ENCODE data around the gene RMND1. TPM values are rescaled to one million over a fixed set of nuclear protein-coding genes. Genes with fewer than 3 reads are reported as not detected.
A peak's percentile ranks its signal among the peaks of the same experiment; 100 is the strongest.

Gene RMND1
- total and polyA plus RNA-seq, 9 of the 15 experiments (the other 6 are each of a cell fraction or from before 2014, with no cell fraction given), result 26.9 to 47.8 (median 36.2) TPM

DNA sequence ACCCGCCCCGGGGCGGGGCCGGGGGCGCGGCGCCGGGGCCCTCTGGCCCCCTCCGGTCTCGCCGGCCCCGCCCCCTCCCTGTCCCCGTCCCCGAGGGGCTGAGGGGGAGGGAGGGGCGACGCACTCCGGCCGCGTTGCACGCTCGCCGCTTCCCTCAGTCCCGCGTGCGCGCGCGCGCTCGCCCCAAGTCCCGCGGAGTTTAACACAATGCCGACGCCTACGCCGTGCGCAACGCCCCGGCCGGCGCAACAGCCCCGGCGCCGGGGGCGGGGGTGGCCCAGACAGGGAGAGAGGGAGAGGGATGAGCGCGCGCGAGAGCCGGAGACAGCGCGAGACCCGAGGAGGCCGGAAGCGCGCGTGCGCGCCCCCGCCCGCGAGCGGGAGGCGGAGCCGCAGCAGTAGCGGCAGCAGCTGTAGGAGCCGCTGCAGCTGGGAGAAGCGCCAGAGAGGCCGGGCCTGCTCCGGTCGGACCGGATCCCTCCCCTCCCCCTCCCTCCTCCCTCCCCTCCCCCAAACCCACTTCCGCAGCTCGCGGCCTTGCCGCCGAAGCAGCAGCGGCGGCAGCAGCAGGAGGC, 61.6 kb downstream of the RMND1 start (continued):
- TF ChIP-seq ZBTB7A (IDR thresholded peaks at IDR 0.05; ENCODE audit: borderline replicate concordance, control insufficient read depth, low read depth, low read length) (peak; percentile 93; the same call in 1 of the 2 replicates), NEUROD1 (IDR thresholded peaks at IDR 0.05; ENCODE audit: borderline replicate concordance, low read depth, low read length, partially characterized antibody) (no peak), CREB1 (IDR thresholded peaks at IDR 0.05) (peak; percentile 76; the same call in 1 of the 2 replicates), CREB1 (CRISPR knock-in tag; IDR thresholded peaks at IDR 0.05) (peak; percentile 7; the same call in 1 of the 2 replicates), RB1 (IDR thresholded peaks at IDR 0.05; ENCODE audit: low read depth) (peak; percentile 37; the same call in 1 of the 2 replicates), ZNF445 (CRISPR knock-in tag; IDR thresholded peaks at IDR 0.05; ENCODE audit: low read depth) (no peak), ARNT (IDR thresholded peaks at IDR 0.05) (no peak), CREM (IDR thresholded peaks at IDR 0.05; ENCODE audit: low read depth) (peak; percentile 74)
- TF ChIP-seq, protein P1, sequence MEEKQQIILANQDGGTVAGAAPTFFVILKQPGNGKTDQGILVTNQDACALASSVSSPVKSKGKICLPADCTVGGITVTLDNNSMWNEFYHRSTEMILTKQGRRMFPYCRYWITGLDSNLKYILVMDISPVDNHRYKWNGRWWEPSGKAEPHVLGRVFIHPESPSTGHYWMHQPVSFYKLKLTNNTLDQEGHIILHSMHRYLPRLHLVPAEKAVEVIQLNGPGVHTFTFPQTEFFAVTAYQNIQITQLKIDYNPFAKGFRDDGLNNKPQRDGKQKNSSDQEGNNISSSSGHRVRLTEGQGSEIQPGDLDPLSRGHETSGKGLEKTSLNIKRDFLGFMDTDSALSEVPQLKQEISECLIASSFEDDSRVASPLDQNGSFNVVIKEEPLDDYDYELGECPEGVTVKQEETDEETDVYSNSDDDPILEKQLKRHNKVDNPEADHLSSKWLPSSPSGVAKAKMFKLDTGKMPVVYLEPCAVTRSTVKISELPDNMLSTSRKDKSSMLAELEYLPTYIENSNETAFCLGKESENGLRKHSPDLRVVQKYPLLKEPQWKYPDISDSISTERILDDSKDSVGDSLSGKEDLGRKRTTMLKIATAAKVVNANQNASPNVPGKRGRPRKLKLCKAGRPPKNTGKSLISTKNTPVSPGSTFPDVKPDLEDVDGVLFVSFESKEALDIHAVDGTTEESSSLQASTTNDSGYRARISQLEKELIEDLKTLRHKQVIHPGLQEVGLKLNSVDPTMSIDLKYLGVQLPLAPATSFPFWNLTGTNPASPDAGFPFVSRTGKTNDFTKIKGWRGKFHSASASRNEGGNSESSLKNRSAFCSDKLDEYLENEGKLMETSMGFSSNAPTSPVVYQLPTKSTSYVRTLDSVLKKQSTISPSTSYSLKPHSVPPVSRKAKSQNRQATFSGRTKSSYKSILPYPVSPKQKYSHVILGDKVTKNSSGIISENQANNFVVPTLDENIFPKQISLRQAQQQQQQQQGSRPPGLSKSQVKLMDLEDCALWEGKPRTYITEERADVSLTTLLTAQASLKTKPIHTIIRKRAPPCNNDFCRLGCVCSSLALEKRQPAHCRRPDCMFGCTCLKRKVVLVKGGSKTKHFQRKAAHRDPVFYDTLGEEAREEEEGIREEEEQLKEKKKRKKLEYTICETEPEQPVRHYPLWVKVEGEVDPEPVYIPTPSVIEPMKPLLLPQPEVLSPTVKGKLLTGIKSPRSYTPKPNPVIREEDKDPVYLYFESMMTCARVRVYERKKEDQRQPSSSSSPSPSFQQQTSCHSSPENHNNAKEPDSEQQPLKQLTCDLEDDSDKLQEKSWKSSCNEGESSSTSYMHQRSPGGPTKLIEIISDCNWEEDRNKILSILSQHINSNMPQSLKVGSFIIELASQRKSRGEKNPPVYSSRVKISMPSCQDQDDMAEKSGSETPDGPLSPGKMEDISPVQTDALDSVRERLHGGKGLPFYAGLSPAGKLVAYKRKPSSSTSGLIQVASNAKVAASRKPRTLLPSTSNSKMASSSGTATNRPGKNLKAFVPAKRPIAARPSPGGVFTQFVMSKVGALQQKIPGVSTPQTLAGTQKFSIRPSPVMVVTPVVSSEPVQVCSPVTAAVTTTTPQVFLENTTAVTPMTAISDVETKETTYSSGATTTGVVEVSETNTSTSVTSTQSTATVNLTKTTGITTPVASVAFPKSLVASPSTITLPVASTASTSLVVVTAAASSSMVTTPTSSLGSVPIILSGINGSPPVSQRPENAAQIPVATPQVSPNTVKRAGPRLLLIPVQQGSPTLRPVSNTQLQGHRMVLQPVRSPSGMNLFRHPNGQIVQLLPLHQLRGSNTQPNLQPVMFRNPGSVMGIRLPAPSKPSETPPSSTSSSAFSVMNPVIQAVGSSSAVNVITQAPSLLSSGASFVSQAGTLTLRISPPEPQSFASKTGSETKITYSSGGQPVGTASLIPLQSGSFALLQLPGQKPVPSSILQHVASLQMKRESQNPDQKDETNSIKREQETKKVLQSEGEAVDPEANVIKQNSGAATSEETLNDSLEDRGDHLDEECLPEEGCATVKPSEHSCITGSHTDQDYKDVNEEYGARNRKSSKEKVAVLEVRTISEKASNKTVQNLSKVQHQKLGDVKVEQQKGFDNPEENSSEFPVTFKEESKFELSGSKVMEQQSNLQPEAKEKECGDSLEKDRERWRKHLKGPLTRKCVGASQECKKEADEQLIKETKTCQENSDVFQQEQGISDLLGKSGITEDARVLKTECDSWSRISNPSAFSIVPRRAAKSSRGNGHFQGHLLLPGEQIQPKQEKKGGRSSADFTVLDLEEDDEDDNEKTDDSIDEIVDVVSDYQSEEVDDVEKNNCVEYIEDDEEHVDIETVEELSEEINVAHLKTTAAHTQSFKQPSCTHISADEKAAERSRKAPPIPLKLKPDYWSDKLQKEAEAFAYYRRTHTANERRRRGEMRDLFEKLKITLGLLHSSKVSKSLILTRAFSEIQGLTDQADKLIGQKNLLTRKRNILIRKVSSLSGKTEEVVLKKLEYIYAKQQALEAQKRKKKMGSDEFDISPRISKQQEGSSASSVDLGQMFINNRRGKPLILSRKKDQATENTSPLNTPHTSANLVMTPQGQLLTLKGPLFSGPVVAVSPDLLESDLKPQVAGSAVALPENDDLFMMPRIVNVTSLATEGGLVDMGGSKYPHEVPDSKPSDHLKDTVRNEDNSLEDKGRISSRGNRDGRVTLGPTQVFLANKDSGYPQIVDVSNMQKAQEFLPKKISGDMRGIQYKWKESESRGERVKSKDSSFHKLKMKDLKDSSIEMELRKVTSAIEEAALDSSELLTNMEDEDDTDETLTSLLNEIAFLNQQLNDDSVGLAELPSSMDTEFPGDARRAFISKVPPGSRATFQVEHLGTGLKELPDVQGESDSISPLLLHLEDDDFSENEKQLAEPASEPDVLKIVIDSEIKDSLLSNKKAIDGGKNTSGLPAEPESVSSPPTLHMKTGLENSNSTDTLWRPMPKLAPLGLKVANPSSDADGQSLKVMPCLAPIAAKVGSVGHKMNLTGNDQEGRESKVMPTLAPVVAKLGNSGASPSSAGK (IDR thresholded peaks at IDR 0.05), result no peak
- TF ChIP-seq, protein P2, sequence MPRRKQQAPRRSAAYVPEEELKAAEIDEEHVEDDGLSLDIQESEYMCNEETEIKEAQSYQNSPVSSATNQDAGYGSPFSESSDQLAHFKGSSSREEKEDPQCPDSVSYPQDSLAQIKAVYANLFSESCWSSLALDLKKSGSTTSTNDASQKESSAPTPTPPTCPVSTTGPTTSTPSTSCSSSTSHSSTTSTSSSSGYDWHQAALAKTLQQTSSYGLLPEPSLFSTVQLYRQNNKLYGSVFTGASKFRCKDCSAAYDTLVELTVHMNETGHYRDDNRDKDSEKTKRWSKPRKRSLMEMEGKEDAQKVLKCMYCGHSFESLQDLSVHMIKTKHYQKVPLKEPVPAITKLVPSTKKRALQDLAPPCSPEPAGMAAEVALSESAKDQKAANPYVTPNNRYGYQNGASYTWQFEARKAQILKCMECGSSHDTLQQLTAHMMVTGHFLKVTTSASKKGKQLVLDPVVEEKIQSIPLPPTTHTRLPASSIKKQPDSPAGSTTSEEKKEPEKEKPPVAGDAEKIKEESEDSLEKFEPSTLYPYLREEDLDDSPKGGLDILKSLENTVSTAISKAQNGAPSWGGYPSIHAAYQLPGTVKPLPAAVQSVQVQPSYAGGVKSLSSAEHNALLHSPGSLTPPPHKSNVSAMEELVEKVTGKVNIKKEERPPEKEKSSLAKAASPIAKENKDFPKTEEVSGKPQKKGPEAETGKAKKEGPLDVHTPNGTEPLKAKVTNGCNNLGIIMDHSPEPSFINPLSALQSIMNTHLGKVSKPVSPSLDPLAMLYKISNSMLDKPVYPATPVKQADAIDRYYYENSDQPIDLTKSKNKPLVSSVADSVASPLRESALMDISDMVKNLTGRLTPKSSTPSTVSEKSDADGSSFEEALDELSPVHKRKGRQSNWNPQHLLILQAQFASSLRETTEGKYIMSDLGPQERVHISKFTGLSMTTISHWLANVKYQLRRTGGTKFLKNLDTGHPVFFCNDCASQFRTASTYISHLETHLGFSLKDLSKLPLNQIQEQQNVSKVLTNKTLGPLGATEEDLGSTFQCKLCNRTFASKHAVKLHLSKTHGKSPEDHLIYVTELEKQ (CRISPR knock-in tag; IDR thresholded peaks at IDR 0.05), result no peak

All from K562 (cell line).